Dendritic cell treated with granulocyte-macrophage colony-stimulating factor and Interleukin-4, amounts not matched to agents 40 ng/mL and 50 ng/mL, for 4 days (primary cell): ENCODE data around the gene MIB2.
"Not testable (repeated sequence)": the region's sequence is repeated elsewhere in the genome, so short reads cannot be mapped to it uniquely, and the experiment has no call there.

Experiments
- H3K27ac Mint-ChIP-seq: one replicate; pipeline ENCODE4 v1.8.0; 2022; ENCODE audit warnings: mild to moderate bottlenecking, mixed read lengths
- H3K27me3 Mint-ChIP-seq: one replicate; pipeline ENCODE4 v1.8.0; 2022; ENCODE audit warnings: mild to moderate bottlenecking, mixed read lengths
- H3K36me3 Mint-ChIP-seq: one replicate; pipeline ENCODE4 v1.8.0; 2022; ENCODE audit warnings: low read depth, mixed read lengths
- H3K4me1 Mint-ChIP-seq: one replicate; pipeline ENCODE4 v1.8.0; 2022; ENCODE audit warnings: low read depth, mixed read lengths
- H3K4me3 Mint-ChIP-seq: one replicate; pipeline ENCODE4 v1.8.0; 2022; ENCODE audit warnings: mild to moderate bottlenecking, moderate library complexity, mixed read lengths
- H3K9me3 Mint-ChIP-seq: one replicate; pipeline ENCODE4 v1.8.0; 2022; ENCODE audit warnings: mixed read lengths
- intact Hi-C: fragments of 100-400 bp; cut with micrococcal nuclease; formaldehyde crosslinking; loops from one replicate; pipeline ENCODE4 v1.15.0; 2022

Gene MIB2

DNA sequence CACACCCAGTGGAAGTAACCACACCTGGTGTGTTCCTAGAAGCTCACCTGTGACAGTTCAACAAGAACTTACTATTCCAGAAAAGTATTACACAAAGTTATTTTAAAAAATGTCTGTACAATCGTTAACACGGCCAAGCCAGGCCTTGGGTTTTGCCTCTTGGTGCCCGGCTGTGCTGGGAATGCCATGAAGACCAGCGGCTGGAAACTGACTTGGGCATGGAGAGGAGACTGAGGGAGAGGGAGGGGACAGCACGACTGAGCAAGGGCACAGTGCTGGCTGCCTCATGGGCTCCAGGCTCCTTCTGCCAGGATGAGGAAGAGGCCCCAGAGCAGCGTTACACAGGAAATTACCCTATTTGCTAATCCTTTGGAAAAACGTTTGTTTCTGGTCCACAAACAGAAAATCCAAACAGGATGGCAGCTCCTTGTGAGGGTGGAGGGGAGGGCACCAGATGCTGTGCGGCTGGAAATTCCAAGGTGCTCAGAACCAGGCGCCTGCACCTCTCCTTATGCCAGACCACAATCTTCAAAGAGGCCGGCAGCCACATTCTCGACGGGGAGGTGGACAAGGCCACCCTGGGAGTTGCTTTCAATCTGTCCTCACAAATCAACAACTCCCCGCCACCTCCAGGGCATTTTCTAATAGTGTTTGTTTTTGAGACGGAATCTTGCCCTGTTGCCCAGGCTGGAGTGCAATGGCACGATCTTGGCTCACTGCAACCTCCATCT, 47.7 kb downstream of the MIB2 start:
- peaks cover 51% of the 10 kb centered on the region for H3K36me3 Mint-ChIP-seq
- H3K27ac Mint-ChIP-seq, H3K9me3 Mint-ChIP-seq, H3K27me3 Mint-ChIP-seq, intact Hi-C loops, H3K4me3 Mint-ChIP-seq, H3K4me1 Mint-ChIP-seq: not testable (repeated sequence)

DNA sequence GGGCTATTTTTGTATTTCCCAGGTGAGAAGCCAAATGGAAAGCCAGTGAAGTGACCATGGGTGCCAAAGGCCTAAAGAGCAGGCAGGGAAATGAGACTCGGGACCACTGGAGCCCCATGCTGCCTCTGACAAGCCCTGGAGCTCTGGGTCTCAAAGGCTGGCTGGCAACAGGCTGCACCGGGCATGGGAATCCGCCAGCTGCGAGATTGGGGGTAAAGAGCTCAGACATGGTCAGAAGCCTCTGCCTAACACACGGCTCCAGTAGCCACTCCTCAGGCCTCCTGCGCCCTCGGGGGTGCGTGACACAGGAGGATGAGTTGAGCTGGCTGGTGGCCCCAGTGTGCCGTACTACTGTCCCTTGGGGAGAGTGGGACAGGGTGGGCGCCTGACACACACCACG, 49.0 kb downstream of the MIB2 start:
- H3K4me3 Mint-ChIP-seq, intact Hi-C loops, H3K27ac Mint-ChIP-seq, H3K9me3 Mint-ChIP-seq, H3K27me3 Mint-ChIP-seq, H3K4me1 Mint-ChIP-seq: not testable (repeated sequence)
- peaks cover 58% of the 10 kb centered on the region for H3K36me3 Mint-ChIP-seq

DNA sequence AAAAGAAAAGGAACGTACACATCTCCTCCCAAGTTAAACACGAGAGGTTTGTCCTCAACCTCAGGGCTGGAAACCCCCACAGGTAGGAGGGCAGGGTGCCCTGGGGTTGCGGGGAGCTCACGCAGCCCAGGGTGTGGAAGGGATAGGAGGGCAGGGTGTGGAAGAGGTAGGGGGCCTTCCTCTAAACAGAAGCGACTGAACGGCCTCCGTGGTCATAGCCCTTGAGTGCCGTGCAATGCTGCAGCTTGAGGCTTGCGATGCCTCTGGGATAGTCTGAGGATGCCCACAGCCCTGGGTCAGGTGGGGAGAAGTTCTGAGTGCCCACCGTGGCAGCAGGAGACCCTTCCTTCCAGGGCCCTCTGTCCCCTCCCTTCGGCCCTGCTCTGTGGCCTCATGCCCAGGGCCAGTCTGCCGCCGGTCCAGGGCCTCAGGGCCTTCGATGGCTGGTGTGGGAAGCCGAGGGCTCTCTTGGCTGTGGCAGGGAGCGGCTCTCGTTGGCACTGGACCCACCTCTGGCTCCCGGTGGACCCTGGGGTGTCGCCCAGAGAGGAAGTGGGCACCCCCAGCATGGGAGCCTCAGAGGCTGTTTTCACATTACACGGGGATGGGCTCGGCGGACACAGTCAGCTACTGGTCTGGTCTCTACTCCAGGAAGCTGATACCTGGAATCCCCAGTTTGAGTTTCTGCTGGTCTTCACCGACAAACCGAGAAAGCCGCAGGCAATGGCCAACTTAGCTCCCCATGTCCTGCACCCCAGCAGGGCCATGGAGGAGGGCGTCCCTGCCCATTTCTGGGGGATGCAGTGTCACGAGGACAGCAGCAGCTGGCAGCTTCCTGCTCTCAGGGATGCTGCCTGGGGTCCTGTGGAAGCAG, 49.9 kb downstream of the MIB2 start:
- intact Hi-C loops: no loop called here
- H3K27me3 Mint-ChIP-seq: no peaks in the 10 kb centered on the region
- H3K4me1 Mint-ChIP-seq: no peaks in the 10 kb centered on the region
- H3K36me3 Mint-ChIP-seq: peaks cover 67% of the 10 kb centered on the region
- no peak overlapping the region for H3K4me3 Mint-ChIP-seq
- H3K9me3 Mint-ChIP-seq: no peaks in the 10 kb centered on the region
- no peak overlapping the region for H3K27ac Mint-ChIP-seq

DNA sequence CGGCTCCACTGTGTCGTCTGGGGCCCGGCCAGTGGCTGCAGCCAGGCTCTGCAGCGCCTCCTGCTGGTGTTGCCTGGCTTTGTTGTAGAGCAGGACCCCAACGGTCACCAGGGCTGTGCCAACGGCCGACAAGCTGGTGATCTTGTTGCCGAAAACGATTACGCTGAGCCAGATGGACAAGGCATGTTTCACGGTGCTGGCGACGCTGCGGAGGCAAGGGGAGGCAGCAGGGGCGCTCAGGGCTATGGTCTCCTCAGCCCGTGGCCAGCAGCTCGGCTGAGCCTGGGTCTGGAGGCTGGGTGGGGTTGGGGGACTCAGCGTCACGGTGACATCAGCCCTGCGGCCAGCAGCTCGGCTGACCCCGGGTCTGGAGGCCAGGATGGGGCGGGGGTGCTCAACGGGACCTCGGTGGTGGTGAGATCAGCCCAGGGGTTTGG, 50.5 kb downstream of the MIB2 start:
- intact Hi-C loops: no loop called here
- Mint-ChIP-seq H3K36me3 (peaks cover 73% of the 10 kb centered on the region), H3K27me3 (no peaks in the 10 kb centered on the region), H3K27ac (no peak overlapping the region), H3K4me1 (no peaks in the 10 kb centered on the region), H3K9me3 (no peaks in the 10 kb centered on the region), H3K4me3 (no peak overlapping the region)

DNA sequence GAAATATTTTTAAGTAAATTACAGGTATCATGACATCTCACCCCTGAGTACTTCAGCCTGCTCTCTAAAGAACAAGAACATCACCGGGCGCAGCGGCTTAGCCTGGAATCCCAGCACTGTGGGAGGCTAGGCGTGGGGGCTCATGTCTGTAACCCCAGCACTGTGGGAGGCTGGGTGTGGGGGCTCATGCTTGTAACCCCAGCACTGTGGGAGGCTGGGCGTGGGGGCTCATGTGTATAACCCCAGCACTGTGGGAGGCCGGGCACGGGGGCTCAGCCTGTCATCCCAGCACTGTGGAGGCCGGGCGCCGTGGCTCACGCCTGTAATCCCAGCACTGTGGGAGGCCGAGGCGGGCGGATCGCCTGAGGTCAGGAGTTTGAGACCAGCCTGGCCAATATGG, 51.2 kb downstream of the MIB2 start:
- peaks cover 80% of the 10 kb centered on the region for H3K36me3 Mint-ChIP-seq
- H3K4me1 Mint-ChIP-seq: no peaks in the 10 kb centered on the region
- H3K27ac Mint-ChIP-seq: no peak overlapping the region
- H3K27me3 Mint-ChIP-seq: no peaks in the 10 kb centered on the region
- no peaks in the 10 kb centered on the region for H3K9me3 Mint-ChIP-seq
- no peak overlapping the region for H3K4me3 Mint-ChIP-seq
- intact Hi-C loops: no loop called here

DNA sequence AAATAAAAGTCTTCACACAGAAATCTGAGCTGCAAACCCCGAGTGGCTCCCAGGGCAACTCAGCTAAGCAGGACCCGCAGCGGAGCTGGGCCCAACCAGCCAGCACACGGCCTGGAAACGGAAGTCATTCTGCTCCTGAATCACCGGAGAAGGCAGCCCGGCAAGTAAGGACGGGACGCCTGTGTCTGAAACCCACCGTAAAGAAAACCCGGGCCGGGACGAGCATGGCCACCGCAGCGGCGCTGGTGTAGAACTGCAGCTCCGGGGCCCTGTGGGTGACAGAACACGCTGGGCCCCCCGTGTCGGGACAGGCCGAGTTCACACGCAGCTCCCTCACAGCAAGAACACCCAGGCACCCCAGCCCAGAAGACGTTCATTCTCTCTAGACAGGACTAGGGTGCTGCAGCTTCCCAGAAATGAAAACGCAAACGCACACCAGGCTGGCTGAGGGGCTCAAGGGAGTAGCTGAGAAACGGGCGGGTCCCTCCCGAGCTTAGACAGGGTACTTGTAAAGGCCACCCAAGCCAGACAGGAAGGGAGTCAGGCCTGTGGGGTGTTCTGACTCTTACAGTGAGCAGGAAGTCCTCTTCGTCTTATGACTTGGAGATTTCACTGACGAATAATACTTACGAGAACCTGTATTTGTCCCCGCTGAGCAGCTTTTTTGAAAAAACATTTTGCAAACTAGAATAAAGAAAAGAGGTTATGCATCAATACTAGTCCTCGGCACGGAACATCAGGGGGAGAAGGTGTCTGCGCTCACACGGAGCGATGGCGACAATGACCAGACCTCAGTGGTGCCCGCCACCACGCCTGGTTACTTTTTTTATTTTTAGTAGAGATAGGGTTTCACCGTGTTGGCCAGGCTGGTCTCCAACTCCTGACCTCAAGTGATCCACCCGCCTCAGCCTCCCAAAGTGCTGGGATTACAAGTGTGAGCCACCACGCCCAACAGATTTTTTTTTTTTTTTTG, 54.5 kb downstream of the MIB2 start:
- H3K27me3 Mint-ChIP-seq: no peaks in the 10 kb centered on the region
- peaks cover 97% of the 10 kb centered on the region for H3K36me3 Mint-ChIP-seq
- no peaks in the 10 kb centered on the region for H3K9me3 Mint-ChIP-seq
- no peak overlapping the region for H3K4me3 Mint-ChIP-seq
- H3K27ac Mint-ChIP-seq: no peak overlapping the region
- no peaks in the 10 kb centered on the region for H3K4me1 Mint-ChIP-seq
- intact Hi-C loops: no loop called here

DNA sequence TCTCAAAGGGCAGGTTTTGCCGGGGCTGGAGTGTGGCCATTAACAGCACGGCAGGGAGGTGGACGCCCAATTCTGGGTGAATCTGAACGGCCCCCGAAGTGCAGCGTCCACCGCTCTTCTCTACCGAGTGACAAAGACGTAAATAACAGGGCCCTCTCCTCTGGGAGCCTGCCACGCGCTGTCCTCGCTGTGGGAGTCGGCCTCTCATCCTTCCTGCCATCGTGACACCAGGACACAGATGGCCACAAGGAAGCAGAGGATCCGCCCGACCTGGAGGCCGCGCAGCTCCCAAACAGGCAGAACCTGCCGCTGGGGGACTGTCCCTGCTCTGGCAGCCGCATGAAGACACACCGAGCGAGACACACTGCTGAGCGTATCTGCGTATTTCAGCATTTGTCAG, 55.6 kb downstream of the MIB2 start:
- intact Hi-C loops: no loop called here
- H3K4me3 Mint-ChIP-seq: no peak overlapping the region
- no peaks in the 10 kb centered on the region for H3K4me1 Mint-ChIP-seq
- H3K27ac Mint-ChIP-seq: no peak overlapping the region
- H3K9me3 Mint-ChIP-seq: no peaks in the 10 kb centered on the region
- peaks cover 89% of the 10 kb centered on the region for H3K36me3 Mint-ChIP-seq
- no peaks in the 10 kb centered on the region for H3K27me3 Mint-ChIP-seq

DNA sequence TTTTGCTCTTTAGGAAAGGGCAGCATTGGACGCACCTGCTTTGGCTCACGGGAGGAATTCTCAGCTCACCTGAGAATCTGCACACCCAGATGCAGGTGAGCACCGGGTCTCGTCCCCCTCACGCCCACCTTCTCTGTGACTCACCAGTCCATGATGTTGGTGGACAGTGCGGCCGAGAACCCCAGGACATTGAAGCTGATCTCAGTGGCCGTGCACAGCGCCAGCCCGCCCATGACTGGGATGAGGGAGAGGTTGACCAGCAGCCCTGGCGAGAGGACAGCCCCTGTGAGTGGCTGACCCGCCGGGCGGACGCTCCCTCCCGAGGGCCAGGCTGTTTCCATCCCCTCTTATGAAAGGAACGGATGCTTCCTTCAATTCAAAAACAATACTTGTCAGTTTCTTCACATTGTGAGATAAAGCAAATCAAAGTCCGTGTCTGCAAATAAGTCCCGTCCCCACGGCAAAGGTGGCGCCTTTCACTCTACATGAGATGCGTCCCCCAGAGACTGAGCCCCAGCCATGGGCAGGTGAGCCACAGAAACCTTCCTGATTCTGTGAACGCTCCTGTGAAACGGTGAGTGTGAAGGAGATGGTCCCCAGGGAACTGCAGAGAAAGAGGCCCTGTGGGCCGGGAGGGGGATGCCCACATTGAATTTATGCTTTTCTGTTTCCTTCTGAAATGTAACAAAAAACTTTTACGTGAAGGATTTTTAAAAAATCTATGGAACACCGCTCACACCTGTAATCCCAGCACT, 56.2 kb downstream of the MIB2 start:
- Mint-ChIP-seq H3K27ac (no peak overlapping the region), H3K27me3 (no peaks in the 10 kb centered on the region), H3K9me3 (no peaks in the 10 kb centered on the region), H3K4me3 (no peak overlapping the region), H3K36me3 (peaks cover 82% of the 10 kb centered on the region), H3K4me1 (no peaks in the 10 kb centered on the region)
- intact Hi-C loops: no loop called here

DNA sequence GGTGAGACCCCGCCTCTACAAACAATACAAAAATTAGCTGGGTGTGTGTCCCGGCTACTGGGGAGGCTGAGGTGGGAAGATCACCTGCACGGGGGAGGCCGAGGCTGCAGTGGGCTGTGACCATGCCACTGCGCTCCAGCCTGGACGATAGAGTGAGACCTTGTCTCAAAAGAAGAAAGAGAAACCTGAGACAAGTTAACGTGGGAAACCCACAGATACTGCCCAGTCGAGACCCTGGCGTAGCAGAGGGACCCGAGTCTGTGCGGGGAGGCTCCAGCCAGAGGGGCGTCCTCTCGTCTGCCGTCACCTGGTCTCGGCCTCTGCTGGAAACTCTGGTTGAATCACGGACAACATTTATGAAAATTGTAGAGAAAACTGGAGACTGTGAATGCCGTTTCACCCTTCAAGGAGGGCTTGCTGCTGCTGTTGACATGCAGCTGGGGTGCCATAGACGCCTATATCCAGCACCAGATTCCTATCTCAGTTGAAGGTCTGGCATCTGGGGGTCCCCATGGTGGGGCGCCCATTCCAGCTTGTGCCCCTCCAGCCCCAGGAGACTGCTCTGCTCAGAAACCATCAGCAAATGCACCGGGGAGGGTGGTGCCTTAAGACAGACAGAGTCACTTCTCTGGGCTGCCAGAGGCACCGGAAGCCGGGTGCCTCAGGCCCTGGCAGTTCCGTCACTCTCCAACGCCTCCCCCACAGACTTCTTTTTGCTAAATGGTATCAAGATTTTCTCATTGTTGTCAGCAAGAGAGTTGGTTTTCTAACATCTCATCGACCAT, 57.1 kb downstream of the MIB2 start:
- intact Hi-C loops: no loop called here
- H3K9me3 Mint-ChIP-seq: no peaks in the 10 kb centered on the region
- no peaks in the 10 kb centered on the region for H3K4me1 Mint-ChIP-seq
- no peak overlapping the region for H3K4me3 Mint-ChIP-seq
- no peaks in the 10 kb centered on the region for H3K27me3 Mint-ChIP-seq
- peaks cover 78% of the 10 kb centered on the region for H3K36me3 Mint-ChIP-seq
- no peak overlapping the region for H3K27ac Mint-ChIP-seq

DNA sequence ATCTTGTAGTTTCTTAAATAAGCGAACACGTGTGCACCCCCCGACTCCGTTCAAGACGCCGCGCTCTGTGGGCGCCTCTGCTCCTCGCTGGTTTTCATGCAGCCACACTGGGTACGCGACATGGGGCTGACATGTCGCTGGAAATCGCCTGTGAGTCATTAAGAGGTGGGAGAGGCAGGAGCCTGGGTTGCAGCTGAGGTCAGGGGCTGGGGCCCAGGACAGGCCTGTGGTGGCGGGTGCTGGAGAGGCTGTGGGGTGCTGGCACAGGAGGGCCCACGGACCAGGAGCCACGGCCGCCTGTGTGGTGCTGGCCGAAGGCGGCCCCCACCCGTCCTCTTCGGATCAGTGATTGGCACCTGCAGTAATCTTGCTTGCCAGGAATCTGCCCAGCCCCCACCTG, 59.5 kb downstream of the MIB2 start:
- H3K4me3 Mint-ChIP-seq, H3K27me3 Mint-ChIP-seq, H3K9me3 Mint-ChIP-seq, intact Hi-C loops: not testable (repeated sequence)
- peak overlapping the region; percentile 41 for H3K27ac Mint-ChIP-seq
- peaks cover 76% of the 10 kb centered on the region for H3K36me3 Mint-ChIP-seq
- peaks cover 19% of the 10 kb centered on the region for H3K4me1 Mint-ChIP-seq

DNA sequence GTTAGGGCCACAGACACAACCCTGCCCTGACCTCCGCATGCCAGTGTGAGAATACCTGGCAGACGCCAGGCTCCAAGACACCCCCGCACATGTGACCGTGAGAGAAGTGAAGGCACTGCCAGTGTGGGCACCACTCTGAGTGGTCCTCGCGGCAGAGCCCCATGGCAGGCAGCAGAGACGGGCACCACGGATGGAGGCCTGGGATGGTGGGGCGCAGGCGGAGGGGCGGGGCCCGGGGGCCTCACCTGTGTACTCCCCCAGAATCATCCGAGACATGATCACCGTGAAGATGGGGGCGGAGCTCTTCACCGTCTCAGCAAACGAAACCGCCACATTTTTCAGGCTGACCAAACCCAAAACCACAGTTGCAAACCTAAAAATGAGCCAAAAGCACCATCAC, 59.9 kb downstream of the MIB2 start:
- H3K27me3 Mint-ChIP-seq, intact Hi-C loops, H3K4me3 Mint-ChIP-seq, H3K9me3 Mint-ChIP-seq, H3K27ac Mint-ChIP-seq: not testable (repeated sequence)
- Mint-ChIP-seq H3K36me3 (peaks cover 72% of the 10 kb centered on the region), H3K4me1 (peaks cover 19% of the 10 kb centered on the region)

DNA sequence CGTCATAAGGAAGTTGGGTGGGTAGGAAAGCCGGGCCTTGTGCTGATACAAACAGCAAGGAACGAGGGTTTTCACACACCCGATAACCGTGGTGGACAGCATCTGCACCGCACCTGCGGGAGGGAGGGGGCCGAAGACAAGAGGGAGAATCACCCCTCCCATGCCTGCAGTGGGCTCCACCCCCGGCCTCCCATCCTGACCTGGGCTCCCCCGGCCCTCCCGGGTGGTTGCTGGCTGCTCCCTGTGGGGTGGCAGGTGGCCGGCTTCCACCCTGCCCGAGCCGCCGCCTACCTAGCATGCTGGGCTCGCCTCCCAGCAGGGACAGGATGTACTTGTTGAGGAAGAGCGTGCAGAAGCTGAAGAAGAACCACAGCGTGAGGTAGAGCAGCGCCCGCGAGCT, 60.8 kb downstream of the MIB2 start:
- H3K27ac Mint-ChIP-seq, H3K4me3 Mint-ChIP-seq, H3K9me3 Mint-ChIP-seq, intact Hi-C loops, H3K27me3 Mint-ChIP-seq: not testable (repeated sequence)
- peaks cover 19% of the 10 kb centered on the region for H3K4me1 Mint-ChIP-seq
- peaks cover 70% of the 10 kb centered on the region for H3K36me3 Mint-ChIP-seq
